HepG2 (cell line): Measurements from ENCODE around the gene CD53. TPM values are rescaled to one million over a fixed set of nuclear protein-coding genes. Genes with fewer than 3 reads are reported as not detected.

Experiments
- ATAC-seq: fragments of 200-7000 bp; cut with Tn5 transposase; 3 replicates; pipeline ENCODE4 v1.9.1; 2020; ENCODE audit warnings: mild to moderate bottlenecking, moderate library complexity
- Bru-seq: library from RNA; stranded (reverse); fragments of 400-500 nt; gene quantifications from one replicate; lab custom pipeline; 2021; lab: Mats Ljungman, UMichigan
- BruChase-seq, 2 experiments: library from RNA; stranded (reverse); fragments of 400-500 nt; gene quantifications; one replicate each; lab custom pipeline; 2021; lab: Mats Ljungman, UMichigan
- BruUV-seq: library from RNA; stranded (reverse); fragments of 400-500 nt; replicated peaks from 2 replicates; lab custom pipeline; 2021; lab: Mats Ljungman, UMichigan
- CTCF ChIA-PET: fragments of 300-600 bp; formaldehyde crosslinking; extraction: SDS; loops from one replicate; lab custom pipeline; 2021; ENCODE audit warnings: low total read pairs, inconsistent platforms, low intra/inter-chr PET ratio; lab: Yijun Ruan, JAX
- POLR2A ChIA-PET: fragments of 350-600 bp; sonication (Branson Sonifier 250); formaldehyde crosslinking; loops from one replicate; lab custom pipeline; 2020; ENCODE audit warnings: antibody characterized with exemption, inconsistent platforms; lab: Yijun Ruan, JAX
- DNase-seq: peaks from one replicate; pipeline ENCODE4 v3.0.0-alpha.2; 2015; ENCODE audit warnings: low spot score
- FAIRE-seq: peaks from 3 replicates; lab custom pipeline; 2011; peaks lifted over from hg19 to GRCh38; lab: Jason Lieb, UNC
- H2AFZ ChIP-seq: one replicate; pipeline ENCODE4 v1.6.1; 2011; ENCODE audit warnings: low read length, inconsistent platforms
- H3K27ac ChIP-seq: fragments of 300-600 bp; 3 replicates; pipeline ENCODE4 v1.8.0; 2011; ENCODE audit warnings: mixed run types, mild to moderate bottlenecking, mixed read lengths, low read length, inconsistent platforms; ENCODE audit not compliant: insufficient read depth; ENCODE audit errors: extremely low read length
- H3K27me3 ChIP-seq, 2 experiments: fragments of 200-600 bp in 1 of 2; 2 replicates in 1 of 2; 3 replicates in 1 of 2; pipeline versions ENCODE4 v1.6.0 to v1.8.0; 2011; ENCODE audit warnings: low read length in 2 of 2, mild to moderate bottlenecking in 2 of 2, moderate library complexity in 2 of 2, inconsistent platforms in 1 of 2; ENCODE audit not compliant: insufficient read depth in 2 of 2, control insufficient read depth in 1 of 2
- H3K36me3 ChIP-seq, 2 experiments: fragments of 200-600 bp in 1 of 2; replicated peaks in 1 of 2; 2 replicates in 1 of 2; 3 replicates in 1 of 2; pipeline versions ENCODE4 v1.5.1 to v1.8.0; 2011; ENCODE audit warnings: low read length in 2 of 2, inconsistent platforms in 1 of 2; ENCODE audit not compliant: insufficient read depth in 2 of 2, control insufficient read depth in 1 of 2
- H3K4me1 ChIP-seq: 2 replicates; pipeline ENCODE4 v1.5.1; 2012; ENCODE audit warnings: low read length, inconsistent platforms; ENCODE audit not compliant: insufficient read depth
- H3K4me2 ChIP-seq: 2 replicates; pipeline ENCODE4 v1.6.0; 2011; ENCODE audit warnings: low read depth, low read length, inconsistent platforms
- H3K4me3 ChIP-seq, 3 experiments: fragments of 200-600 bp in 1 of 3; sonication (generic), shearing (Covaris generic) in 1 of 3; replicated peaks in 1 of 3; 2 replicates each; pipeline ENCODE4 v1.5.1; 2011 to 2016; ENCODE audit warnings: low read length in 3 of 3, inconsistent platforms in 2 of 3, low read depth in 2 of 3, mild to moderate bottlenecking in 2 of 3, control low read depth in 1 of 3, mixed read lengths in 1 of 3; ENCODE audit not compliant: insufficient read depth in 1 of 3
- H3K79me2 ChIP-seq: one replicate; pipeline ENCODE4 v1.6.1; 2011; ENCODE audit warnings: low read length, inconsistent platforms; ENCODE audit not compliant: insufficient read depth
- H3K9ac ChIP-seq: 2 replicates; pipeline ENCODE4 v1.6.0; 2011; ENCODE audit warnings: mild to moderate bottlenecking, low read depth, low read length, inconsistent platforms; ENCODE audit not compliant: insufficient read depth
- H3K9me3 ChIP-seq: 2 replicates; pipeline ENCODE4 v1.5.1; 2012; ENCODE audit warnings: mild to moderate bottlenecking, low read length
- H4K20me1 ChIP-seq: 2 replicates; pipeline ENCODE4 v1.6.0; 2011; ENCODE audit warnings: inconsistent platforms, mild to moderate bottlenecking, low read length, moderate library complexity; ENCODE audit not compliant: insufficient read depth
- GATAD1 ChIP-seq: IDR thresholded peaks from 2 replicates; pipeline ENCODE4 v1.6.1; 2016; ENCODE audit warnings: missing genetic modification reagents, missing compliant biosample characterization
- MEIS2 ChIP-seq: sonication (generic); formaldehyde crosslinking; IDR thresholded peaks from 2 replicates; pipeline ENCODE4 v1.9.0; 2021; ENCODE audit warnings: mild to moderate bottlenecking, missing genetic modification reagents
- RCOR2 ChIP-seq: IDR thresholded peaks from 2 replicates; pipeline ENCODE4 v1.6.1; 2016; ENCODE audit warnings: missing biosample characterization, missing genetic modification reagents
- TBX3 ChIP-seq: fragments of 450-650 bp; IDR thresholded peaks from 2 replicates; pipeline ENCODE4 v1.6.1; 2017; ENCODE audit warnings: antibody characterized with exemption, mild to moderate bottlenecking, inconsistent platforms, borderline replicate concordance
- ZFP36L1 ChIP-seq: sonication (generic); formaldehyde crosslinking; IDR thresholded peaks from 2 replicates; pipeline ENCODE4 v1.8.0; 2022; ENCODE audit warnings: mild to moderate bottlenecking, missing genetic modification reagents, moderate library complexity
- ZFP82 ChIP-seq: sonication (generic); formaldehyde crosslinking; IDR thresholded peaks from 2 replicates; pipeline ENCODE4 v1.5.1; 2020; ENCODE audit warnings: mild to moderate bottlenecking, missing genetic modification reagents, borderline replicate concordance
- ZNF343 ChIP-seq: sonication (generic); formaldehyde crosslinking; IDR thresholded peaks from 2 replicates; pipeline ENCODE4 v1.4.0; 2020; ENCODE audit warnings: mild to moderate bottlenecking, missing genetic modification reagents
- ZNF367 ChIP-seq: sonication (generic); formaldehyde crosslinking; IDR thresholded peaks from 2 replicates; pipeline ENCODE4 v1.4.0; 2020; ENCODE audit warnings: missing genetic modification reagents, borderline replicate concordance
- ZNF790 ChIP-seq: sonication (generic); formaldehyde crosslinking; IDR thresholded peaks from 2 replicates; pipeline ENCODE4 v1.8.0; 2022; ENCODE audit warnings: missing genetic modification reagents, mild to moderate bottlenecking, borderline replicate concordance
- WGBS: methylation state at CpG from one replicate; pipeline ENCODE4 v1.1.6; 2017; ENCODE audit warnings: low lambda C conversion rate; 5-methylcytosine and 5-hydroxymethylcytosine counted together
- in situ Hi-C: cut with HindIII; loops from 2 replicates; pipeline ENCODE4 v1.10.0; 2017; ENCODE audit warnings: low pct_unique_long_range_greater_than_20kb; ENCODE audit not compliant: extremely low pct_ligation_motif_present
- intact Hi-C: fragments of 100-400 bp; cut with micrococcal nuclease; formaldehyde crosslinking; loops from one replicate; pipeline ENCODE4 v1.10.0; 2022; ENCODE audit not compliant: unreplicated experiment
- long read RNA-seq, 2 experiments: library from RNA in 1 of 2; library from polyadenylated mRNA in 1 of 2; stranded (forward) in 1 of 2; unstranded in 1 of 2; transcript quantifications; one replicate each; pipeline ENCODE4 v2.0.0, GENCODE V29; 2019 to 2022
- polyA minus RNA-seq, 3 experiments: library from RNA; depleted of rRNA, polyadenylated mRNA; stranded (reverse); fragments of >200 nt; gene quantifications; 2 replicates each; pipeline ENCODE4 v1.2.3, GENCODE V29; 2011; ENCODE audit warnings: low replicate concordance in 1 of 3
- polyA plus RNA-seq, 8 experiments: library from polyadenylated mRNA; depleted of rRNA in 3 of 8; stranded (reverse) in 7 of 8; unstranded in 1 of 8; fragments of >200 nt; fragmentation: Illumina TruSeq in 4 of 8; extraction: Trizol in 4 of 8; gene quantifications; 2 replicates each; pipeline versions ENCODE4 v1.2.1 to v1.2.3, GENCODE V29; 2011 to 2016; ENCODE audit warnings: low read depth in 4 of 8, missing spikeins in 1 of 8, mixed read lengths in 1 of 8; ENCODE audit not compliant: insufficient read depth in 1 of 8
- total RNA-seq, 5 experiments: library from RNA; depleted of rRNA; stranded (reverse); fragments of >200 nt; fragmentation: Illumina TruSeq; extraction: Trizol; gene quantifications; 2 replicates each; pipeline ENCODE4 v1.2.3, GENCODE V29; 2016; ENCODE audit warnings: low read depth in 1 of 5
- TF ChIP-seq, protein P1 (sequence below): IDR thresholded peaks from 2 replicates; pipeline ENCODE4 v1.6.1; 2016; ENCODE audit warnings: missing compliant biosample characterization, missing genetic modification reagents, borderline replicate concordance

CD53 gene, protein sequence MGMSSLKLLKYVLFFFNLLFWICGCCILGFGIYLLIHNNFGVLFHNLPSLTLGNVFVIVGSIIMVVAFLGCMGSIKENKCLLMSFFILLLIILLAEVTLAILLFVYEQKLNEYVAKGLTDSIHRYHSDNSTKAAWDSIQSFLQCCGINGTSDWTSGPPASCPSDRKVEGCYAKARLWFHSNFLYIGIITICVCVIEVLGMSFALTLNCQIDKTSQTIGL
- total RNA-seq (2016; rRNA removed; fragmentation: Illumina TruSeq; extraction: Trizol) (not detected in 2 replicates), polyA plus RNA-seq (2011; rRNA removed) (not detected in 2 replicates), polyA minus RNA-seq (2011; rRNA and poly(A)+ RNA removed; ENCODE audit: low replicate concordance) (0.48 and 1.0 TPM in 2 replicates), Bru-seq, nascent RNA (percentile 17 among the genes with signal in this experiment), BruChase-seq, experiment 1, labeled RNA remaining after a 6-hour chase (percentile 13 among the genes with signal in this experiment), BruChase-seq, experiment 2, labeled RNA remaining after a 2-hour chase (percentile 22 among the genes with signal in this experiment)
- total RNA-seq (2016; cell fraction: cytosol; rRNA removed; fragmentation: Illumina TruSeq; extraction: Trizol; ENCODE audit: low read depth): not detected in 2 replicates
- not detected in 2 replicates for total RNA-seq (2016; cell fraction: insoluble cytoplasmic fraction; rRNA removed; fragmentation: Illumina TruSeq; extraction: Trizol)
- not detected in 2 replicates for total RNA-seq (2016; cell fraction: membrane; rRNA removed; fragmentation: Illumina TruSeq; extraction: Trizol)
- total RNA-seq (2016; cell fraction: nucleus; rRNA removed; fragmentation: Illumina TruSeq; extraction: Trizol): not detected in 2 replicates
- 0.08 TPM in 1 of 2 replicates, not detected in the other for polyA plus RNA-seq (2011; cell fraction: cytosol; rRNA removed)
- polyA plus RNA-seq (2011; cell fraction: nucleus; rRNA removed): 0.16 and 0.17 TPM in 2 replicates
- polyA plus RNA-seq (2012): not detected in 2 replicates
- not detected in 2 replicates for polyA plus RNA-seq (2016; cell fraction: cytosol; fragmentation: Illumina TruSeq; extraction: Trizol; ENCODE audit: low read depth)
- not detected in 2 replicates for polyA plus RNA-seq (2016; cell fraction: insoluble cytoplasmic fraction; fragmentation: Illumina TruSeq; extraction: Trizol; ENCODE audit: low read depth)
- polyA plus RNA-seq (2016; cell fraction: membrane; fragmentation: Illumina TruSeq; extraction: Trizol; ENCODE audit: low read depth): not detected in 2 replicates
- not detected in 2 replicates for polyA plus RNA-seq (2016; cell fraction: nucleus; fragmentation: Illumina TruSeq; extraction: Trizol; ENCODE audit: insufficient read depth, low read depth)
- not detected in 2 replicates for polyA minus RNA-seq (2011; cell fraction: cytosol; rRNA and poly(A)+ RNA removed)
- not detected in 2 replicates for polyA minus RNA-seq (2011; cell fraction: nucleus; rRNA and poly(A)+ RNA removed)
- long read RNA-seq, experiment 1: 0 reads
- long read RNA-seq, experiment 2: 0 reads

DNA sequence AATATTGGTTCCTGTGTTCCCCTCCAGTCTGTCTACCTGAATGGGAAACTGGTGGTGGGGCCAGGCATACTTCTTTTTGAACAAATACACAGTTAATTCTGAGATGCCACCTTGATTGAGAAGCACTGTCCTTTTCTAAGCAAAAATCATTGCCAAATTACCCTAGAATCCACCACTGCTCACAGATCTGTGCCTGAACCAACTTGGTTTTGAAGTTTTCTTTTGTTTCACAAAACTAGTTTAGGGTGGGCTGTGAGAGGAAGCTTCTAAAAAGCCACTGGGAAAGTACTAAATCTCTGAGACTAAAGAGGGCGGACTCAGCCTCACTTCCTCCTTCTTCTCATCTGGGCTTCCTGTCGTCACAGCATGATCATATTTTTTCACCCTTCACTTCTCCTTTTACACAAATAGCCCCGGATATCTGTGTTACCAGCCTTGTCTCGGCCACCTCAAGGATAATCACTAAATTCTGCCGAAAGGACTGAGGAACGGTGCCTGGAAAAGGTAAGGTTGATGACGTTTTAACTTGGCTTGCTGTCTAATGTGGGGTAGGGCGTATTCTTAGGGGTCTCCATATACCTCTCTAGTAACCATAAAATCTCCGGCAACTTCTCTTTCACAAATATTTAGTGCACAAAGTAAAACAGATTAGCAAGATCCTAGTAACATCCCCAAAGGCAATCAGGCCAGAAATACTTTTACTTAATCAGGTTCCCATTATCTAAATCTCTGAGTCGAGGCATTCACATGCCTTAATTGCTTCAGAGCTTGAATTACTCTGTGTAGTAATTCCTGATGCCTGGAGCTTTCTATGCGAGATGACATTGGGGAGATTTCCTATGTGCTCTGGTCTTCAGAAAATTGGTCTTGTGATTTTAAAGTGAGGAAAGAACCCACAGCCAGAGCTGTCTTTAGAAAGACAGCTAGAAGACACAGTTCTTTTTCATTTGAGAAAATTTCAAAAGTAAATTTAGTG is at the start of gene CD53:
Gene CD53, plus strand, starts transcription at position 404 of the 976 bp plus-strand sequence. CDS start 18,261 bp downstream, outside the sequence.
- DNase-seq (no peak), FAIRE-seq (no peak), ATAC-seq (no peak)
- intact Hi-C loops: no loop called here
- Histone ChIP-seq H2AFZ (no peak within 1 kb of the TSS), H3K36me3 (no peaks in the 10 kb centered on the region), H3K9ac (no peak within 1 kb of the TSS), H3K4me1 (no peaks in the 10 kb centered on the region), H3K79me2 (no peaks in the 10 kb centered on the region), H4K20me1 (no peaks in the 10 kb centered on the region), H3K4me3 (no peak within 1 kb of the TSS), H3K4me2 (no peak within 1 kb of the TSS), H3K9me3 (no peaks in the 10 kb centered on the region), H3K27me3 (no peaks in the 10 kb centered on the region), H3K27ac (no peak within 1 kb of the TSS)
- WGBS: 22% methylated on average over 11 of the region's 11 CpGs
- TF ChIP-seq MEIS2 (CRISPR knock-in tag): no peak
- TF ChIP-seq ZNF790 (CRISPR knock-in tag): no peak
- TF ChIP-seq, protein P1, sequence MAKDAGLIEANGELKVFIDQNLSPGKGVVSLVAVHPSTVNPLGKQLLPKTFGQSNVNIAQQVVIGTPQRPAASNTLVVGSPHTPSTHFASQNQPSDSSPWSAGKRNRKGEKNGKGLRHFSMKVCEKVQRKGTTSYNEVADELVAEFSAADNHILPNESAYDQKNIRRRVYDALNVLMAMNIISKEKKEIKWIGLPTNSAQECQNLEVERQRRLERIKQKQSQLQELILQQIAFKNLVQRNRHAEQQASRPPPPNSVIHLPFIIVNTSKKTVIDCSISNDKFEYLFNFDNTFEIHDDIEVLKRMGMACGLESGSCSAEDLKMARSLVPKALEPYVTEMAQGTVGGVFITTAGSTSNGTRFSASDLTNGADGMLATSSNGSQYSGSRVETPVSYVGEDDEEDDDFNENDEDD (CRISPR knock-in tag): no peak
- TF ChIP-seq ZNF343 (CRISPR knock-in tag): no peak
- TF ChIP-seq ZFP82 (CRISPR knock-in tag): no peak
- TF ChIP-seq ZNF367: no peak
- TF ChIP-seq RCOR2 (CRISPR knock-in tag): no peak
- no peak for TF ChIP-seq GATAD1 (CRISPR knock-in tag)
- no peak for TF ChIP-seq TBX3
- TF ChIP-seq ZFP36L1: no peak
- CTCF ChIA-PET: no interaction called here
- POLR2A ChIA-PET: no interaction called here
- BruUV-seq: no TSS peak
- in situ Hi-C loops: no loop called here
